GM21737 (cell line): ENCODE results near the gene KDF1.
A peak's percentile ranks its signal among the peaks of the same experiment; 100 is the strongest.

Experiments used
- ATAC-seq: cut with Tn5 transposase; IDR thresholded peaks from one replicate; pipeline ENCODE4 v1.9.1; 2021; ENCODE audit warnings: mild to moderate bottlenecking, moderate library complexity; ENCODE audit not compliant: unreplicated experiment

The KDF1 gene

GRCh38 chr1:26921540-26922430 lies 38.5 kb downstream of the KDF1 start, which contains the start of gene NUDC:
Gene NUDC, plus strand, starts transcription at chr1:26921743. Its CDS starts 106 bp downstream, at chr1:26921849.
- ATAC-seq = peak; percentile 95

- peak; percentile 16 for ATAC-seq
Measured at GRCh38 chr1:26921126-26921539, 39.1 kb downstream of the KDF1 start.

- no peak for ATAC-seq
Measured at GRCh38 chr1:26915204-26915842, 44.9 kb downstream of the KDF1 start.

GRCh38 chr1:26913754-26914619 lies 46.3 kb downstream of the KDF1 start, which contains the start of gene NR0B2:
Gene NR0B2, minus strand, starts transcription at chr1:26913975. Its CDS starts 35 bp downstream, at chr1:26913940.
- ATAC-seq = no peak

GRCh38 chr1:26913389-26913753 lies 46.9 kb downstream of the KDF1 start:
- no peak for ATAC-seq

GRCh38 chr1:26912147-26912490 lies 48.1 kb downstream of the KDF1 start:
- ATAC-seq = no peak

- ATAC-seq = no peak
Measured at GRCh38 chr1:26911399-26912146, 48.7 kb downstream of the KDF1 start.

- ATAC-seq = no peak
Measured at GRCh38 chr1:26910343-26911160, 49.7 kb downstream of the KDF1 start.

GRCh38 chr1:26909951-26910342 lies 50.3 kb downstream of the KDF1 start:
- no peak for ATAC-seq

- ATAC-seq = no peak
Measured at GRCh38 chr1:26907071-26907917, 53.0 kb downstream of the KDF1 start.

GRCh38 chr1:26900815-26901511 lies 59.3 kb downstream of the KDF1 start:
- ATAC-seq = no peak

- ATAC-seq = peak; percentile 86
Measured at GRCh38 chr1:26900001-26900814, 60.1 kb downstream of the KDF1 start, which contains the start of gene GPATCH3. Gene GPATCH3, minus strand, starts transcription at chr1:26900467. Its CDS starts 25 bp downstream, at chr1:26900442.
